Anterior cingulate cortex (tissue), 58 donors: ENCODE measurements around the gene TPPP3.
"Not testable (repeated sequence)": the region's sequence is repeated elsewhere in the genome, so short reads cannot be mapped to it uniquely, and the experiment has no call there.

Source experiments
- DNase-seq, 58 donors: peaks; one replicate each; lab custom pipeline; 2025; lab: John Stamatoyannopoulos, UW

Gene TPPP3

GRCh38 chr16:67426950-67427349 lies 33.7 kb upstream of the TPPP3 start:
- DNase-seq, result no peak

DNA sequence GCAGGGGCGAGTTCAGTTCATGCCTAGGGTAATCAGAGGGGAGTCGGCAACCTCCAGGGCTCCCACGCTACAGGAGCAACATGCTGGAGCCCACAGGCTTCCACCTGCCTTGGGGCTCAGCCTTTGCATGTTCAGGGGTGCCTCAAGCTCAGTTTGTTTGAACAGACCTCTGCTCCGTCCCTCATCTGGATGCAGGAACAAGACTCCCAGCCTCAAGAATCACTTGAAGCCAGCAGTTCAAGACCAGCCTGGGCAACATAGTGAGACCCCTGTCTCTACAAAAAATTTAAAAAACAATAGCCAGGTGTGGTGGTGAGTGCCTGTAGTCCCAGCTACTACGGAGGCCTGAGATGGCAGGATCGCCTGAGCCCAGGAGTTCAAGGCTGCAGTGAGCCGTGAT lies 32.7 kb upstream of the TPPP3 start:
- DNase-seq, result no peak

DNA sequence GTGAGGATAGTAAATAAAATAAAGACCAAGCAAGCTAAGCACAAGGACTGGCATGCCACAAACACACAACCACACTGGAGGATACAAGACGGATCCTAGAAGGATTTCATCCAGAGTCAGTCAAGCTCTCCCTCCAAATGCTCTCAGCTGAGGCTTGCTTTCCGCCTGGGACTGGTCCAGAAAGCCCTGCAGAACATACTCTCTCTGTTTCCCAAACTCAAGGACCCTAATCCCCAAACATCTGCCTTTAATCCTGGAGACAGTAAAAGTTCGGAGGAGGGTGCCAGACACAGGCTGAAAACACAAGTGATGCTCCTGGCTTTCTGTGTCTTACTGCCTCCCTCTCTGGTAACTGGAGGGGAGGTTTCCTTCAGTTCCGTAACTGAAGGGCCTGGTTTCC lies 32.3 kb upstream of the TPPP3 start:
- DNase-seq, result no peak

- DNase-seq, result no peak
These were observed 31.8 kb upstream of the TPPP3 start for GRCh38 chr16:67425061-67425460.

DNA sequence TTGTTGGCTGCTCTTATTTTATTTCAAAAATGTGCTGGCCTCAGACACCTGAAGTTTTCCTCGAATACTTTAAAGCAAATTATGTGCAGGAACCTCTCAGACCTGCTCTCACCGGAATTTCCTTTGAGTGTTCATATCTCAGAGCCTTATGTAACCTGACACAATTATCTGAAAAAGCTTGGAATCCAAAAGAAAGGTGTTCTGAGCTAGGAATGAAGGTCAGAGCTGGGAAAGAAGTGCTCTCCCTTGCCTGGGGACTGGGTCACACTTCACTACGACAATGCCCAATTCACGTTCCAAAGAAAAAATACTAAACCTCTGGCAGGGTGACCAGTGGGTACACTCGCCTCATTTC lies 30.9 kb upstream of the TPPP3 start:
- no peak for DNase-seq

GRCh38 chr16:67423611-67424260 lies 30.4 kb upstream of the TPPP3 start:
- peak in 2 of 58 donors; percentile 31 to 41 for DNase-seq

DNA sequence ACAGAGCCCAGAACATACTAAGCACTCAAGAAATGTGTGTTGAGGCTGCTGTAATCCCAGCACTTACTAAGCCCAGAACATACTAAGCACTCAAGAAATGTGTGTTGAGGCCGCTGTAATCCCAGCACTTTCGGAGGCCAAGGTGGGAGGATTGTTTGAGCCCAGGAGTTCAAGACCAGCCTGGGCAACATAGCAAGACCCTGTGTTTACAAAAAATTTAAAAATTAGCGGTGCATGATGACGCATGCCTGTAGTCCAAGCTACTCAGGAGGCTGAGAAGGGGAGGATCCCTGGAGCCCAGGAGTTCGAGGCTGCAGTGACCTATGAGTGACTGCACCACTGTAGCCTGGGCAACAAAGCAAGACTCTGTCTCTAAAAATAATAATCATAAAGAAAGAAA lies 29.7 kb upstream of the TPPP3 start:
- DNase-seq, result no peak

DNA sequence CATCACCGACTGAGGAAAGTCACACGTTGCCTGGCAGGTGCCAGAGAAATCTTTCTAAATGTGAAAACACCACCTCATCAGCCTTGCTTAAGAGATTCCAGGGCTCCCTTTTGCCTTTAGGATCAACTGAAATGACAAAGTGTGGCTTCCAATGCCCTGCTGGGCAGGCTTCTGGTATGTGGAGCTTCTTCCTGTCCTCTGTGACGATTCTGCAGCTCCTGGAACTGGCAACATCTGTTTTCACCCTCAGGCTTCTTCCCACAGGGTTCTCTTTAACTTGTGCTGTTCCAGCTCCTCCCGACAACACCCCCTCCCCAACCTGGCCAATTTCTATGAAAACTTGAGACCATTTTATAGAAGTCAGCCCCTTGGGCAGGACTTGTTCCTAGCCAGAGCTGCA lies 27.7 kb upstream of the TPPP3 start:
- no peak for DNase-seq

GRCh38 chr16:67419931-67420330 lies 26.6 kb upstream of the TPPP3 start:
- no peak for DNase-seq

DNA sequence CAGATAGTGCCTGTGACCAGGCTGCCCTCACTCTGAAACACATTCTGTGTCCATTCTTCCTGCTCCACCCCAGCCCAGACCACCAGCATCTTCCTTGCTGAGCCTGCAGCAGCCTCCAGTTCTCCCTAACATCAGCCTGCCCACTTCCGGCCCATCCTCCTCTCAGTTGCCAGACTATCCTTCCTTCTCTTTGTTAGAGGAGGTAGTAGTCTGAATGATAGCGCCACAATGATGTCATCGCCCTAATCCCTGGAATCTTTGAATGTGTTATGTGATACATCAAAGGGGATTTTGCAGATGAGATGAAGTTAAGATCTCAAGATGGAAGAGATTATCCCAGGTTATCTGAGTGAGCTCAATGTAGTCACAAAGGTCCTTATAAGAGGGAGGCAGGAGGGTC lies 26.2 kb upstream of the TPPP3 start:
- no peak for DNase-seq

GRCh38 chr16:67417333-67418061 lies 24.2 kb upstream of the TPPP3 start:
- no peak for DNase-seq

GRCh38 chr16:67415872-67416793 lies 22.8 kb upstream of the TPPP3 start, which contains the start of gene ZDHHC1:
TSS of gene ZDHHC1 (minus strand) at chr16:67416477. CDS start at chr16:67407775, 8,702 bp downstream.
- peak in 52 of 58 donors; percentile 26 to 80 (median 58) for DNase-seq

DNA sequence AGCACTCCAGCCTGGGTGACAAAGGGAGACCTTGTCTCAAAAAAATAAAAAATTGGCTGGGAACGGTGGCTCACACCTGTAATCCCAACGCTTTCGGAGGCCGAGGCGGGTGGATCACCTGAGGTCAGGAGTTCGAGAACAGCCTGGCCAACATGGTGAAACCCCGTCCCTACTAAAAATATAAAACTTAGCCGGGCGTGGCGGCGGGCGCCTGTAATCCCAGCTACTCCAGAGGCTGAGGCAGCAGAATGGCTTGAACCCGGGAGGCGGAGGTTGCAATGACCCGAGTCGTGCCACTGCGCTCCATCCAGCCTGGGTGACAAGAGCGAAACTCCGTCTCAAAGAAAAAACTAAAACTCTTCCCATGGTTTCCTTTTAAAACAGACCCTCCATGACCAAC lies 22.1 kb upstream of the TPPP3 start:
- DNase-seq, result not testable (repeated sequence)

DNA sequence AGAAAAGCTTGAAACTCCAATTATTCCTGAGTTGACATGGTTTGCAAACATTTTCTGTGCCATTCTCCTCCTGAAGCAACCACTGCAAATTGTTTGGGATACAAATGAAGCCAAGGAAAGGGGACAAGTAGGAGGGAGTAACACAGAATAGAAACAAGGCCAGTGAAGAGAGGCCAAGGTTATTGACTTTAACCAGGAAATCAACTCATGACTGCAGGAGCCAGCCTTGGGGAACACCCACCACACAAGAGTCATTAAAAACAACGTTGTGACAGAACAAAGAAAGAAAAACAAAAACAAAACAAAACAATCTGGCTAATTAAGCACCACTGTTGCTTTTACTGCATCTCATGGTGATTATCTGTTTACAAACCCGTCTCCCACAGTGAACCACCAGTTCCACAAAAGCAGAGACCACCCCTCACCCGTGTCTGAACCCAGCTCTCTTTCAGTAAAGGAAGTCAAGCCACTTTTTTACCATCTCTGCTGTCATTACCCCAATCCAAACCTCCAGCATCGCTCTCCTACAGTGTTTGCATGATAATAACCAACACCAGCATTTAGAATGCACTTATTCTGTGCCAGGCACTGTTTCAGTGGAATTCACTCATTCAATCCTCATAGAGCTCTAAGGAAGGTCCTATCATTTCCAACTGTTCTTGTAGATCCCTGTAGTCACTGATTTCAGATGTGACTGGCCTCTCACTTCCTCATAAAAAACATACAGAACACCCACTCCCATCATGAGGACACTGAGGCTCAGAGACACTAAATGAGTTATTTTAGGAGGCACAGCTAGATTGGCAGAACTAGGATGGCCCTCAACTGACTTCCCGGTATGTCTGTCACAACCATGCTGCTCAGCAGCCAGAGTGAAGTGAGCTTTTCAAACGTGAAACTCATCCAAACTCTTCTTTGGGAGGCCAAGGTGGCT lies 20.9 kb upstream of the TPPP3 start:
- DNase-seq, result no peak

DNA sequence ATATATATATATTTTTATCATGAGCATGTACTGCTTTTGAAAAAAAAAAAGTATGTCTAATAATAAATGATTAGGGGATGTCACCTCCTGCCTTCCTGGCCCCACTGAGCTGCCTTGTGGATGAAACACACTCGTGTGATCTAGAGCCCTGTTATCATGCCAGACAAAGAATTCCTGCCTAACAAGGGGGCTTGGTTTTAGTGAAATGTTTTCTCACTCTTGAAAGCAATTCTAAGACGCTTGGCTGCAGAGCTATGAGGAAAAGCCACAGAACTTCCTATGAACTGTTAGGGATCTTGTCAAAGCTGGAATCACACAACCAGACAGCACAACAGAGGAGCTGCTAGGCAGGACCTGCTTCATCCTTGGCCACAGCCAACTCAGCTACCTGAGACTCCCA lies 19.0 kb upstream of the TPPP3 start:
- DNase-seq, result no peak

- DNase-seq, result no peak
These were observed 18.0 kb upstream of the TPPP3 start for GRCh38 chr16:67411339-67411738.

GRCh38 chr16:67409631-67410030 lies 16.3 kb upstream of the TPPP3 start:
- DNase-seq, result no peak

- DNase-seq, result no peak
These were observed 14.6 kb upstream of the TPPP3 start for GRCh38 chr16:67407788-67408452.

DNA sequence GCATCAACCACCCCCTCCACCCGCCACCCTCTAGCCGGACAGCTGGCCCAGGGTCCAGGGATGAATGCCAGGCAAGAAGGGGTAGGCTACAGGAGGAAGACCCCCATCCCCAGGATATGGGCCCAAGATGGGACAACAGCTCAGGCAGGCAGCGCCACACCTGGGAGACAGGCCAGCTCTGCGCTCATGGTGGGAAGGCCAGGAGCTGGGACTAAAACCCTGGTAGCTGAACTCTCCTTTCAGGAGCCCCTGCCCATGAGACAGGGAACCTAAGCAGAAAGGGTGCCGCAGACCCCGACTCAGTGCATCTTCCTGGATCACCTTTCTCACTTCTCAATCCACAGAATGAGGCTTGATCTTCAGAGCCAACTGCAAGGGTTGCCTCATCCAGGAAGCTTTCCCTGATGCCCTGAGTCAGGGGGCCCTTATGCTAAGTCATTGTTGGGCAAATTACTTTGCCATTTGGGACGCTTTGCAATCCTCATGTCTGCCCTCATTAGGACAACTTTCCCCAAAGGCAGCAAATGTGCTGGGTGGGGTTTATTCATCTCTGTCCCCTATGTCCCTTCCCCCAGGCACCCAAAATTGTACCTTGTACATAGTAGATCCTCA lies 14.0 kb upstream of the TPPP3 start:
- DNase-seq, result no peak
